Activated CD8-positive, alpha-beta memory T cell treated with anti-CD3 and anti-CD28 coated beads for 24 hours (primary cell): ENCODE measurements around the gene FAM227B.

ENCODE experiments used
- DNase-seq: peaks from one replicate; pipeline ENCODE4 v3.0.0-alpha.2; 2020

FAM227B gene

DNA sequence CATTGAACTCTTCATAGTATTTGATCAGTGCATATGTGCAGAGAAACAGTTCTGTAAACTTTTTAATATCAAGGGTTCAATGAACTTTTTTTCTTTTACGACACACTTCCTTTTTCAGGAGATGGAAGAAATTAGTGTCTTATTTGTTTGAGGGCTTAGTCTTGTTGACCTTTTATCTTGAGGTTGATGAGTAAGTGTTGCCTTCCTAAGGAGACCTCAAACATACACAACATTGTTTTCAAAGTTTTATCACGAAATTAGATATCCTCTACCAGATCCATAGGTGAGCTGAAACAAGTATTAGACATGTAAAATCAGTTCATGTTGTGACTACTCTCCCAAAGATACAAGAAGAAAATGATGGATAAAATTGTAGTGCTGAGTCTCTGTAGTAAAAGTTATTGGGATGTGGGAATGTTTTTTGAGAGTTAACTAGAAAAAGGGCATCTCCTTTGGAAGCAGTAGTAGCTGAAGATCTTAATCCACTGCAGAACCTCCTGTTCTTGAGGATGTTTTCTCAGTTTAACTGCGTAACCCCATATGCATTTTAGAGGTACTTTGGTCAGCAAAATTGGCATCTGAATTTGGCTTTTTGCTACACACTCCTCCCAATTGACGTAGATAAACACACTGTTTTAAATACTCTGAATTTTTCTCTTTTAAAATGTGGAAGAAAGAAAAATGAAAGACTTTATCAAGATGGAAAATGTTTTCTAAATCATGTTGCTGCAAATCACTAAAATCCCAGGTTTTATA is 333.8 kb downstream of the FAM227B start:
- no peak for DNase-seq

DNA sequence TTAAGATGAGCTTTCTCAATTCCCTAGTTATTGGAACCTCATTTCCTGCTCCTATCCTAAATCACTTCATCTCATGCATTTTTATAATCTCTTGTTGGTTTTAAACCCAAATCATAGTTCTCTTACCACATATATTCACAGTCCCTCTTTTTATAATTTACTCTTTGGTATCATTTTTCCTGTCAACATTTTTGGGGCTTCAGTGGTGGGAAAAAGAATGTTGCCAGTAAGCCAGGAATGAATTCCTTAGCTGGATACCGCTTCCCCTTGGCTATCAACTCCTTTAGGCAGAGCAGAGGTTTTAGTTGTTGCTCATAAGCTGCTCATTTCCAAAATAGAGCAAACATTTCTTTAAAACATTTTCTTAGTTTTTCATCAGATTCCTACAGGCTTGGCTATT is 338.3 kb downstream of the FAM227B start:
- DNase-seq, result no peak

DNA sequence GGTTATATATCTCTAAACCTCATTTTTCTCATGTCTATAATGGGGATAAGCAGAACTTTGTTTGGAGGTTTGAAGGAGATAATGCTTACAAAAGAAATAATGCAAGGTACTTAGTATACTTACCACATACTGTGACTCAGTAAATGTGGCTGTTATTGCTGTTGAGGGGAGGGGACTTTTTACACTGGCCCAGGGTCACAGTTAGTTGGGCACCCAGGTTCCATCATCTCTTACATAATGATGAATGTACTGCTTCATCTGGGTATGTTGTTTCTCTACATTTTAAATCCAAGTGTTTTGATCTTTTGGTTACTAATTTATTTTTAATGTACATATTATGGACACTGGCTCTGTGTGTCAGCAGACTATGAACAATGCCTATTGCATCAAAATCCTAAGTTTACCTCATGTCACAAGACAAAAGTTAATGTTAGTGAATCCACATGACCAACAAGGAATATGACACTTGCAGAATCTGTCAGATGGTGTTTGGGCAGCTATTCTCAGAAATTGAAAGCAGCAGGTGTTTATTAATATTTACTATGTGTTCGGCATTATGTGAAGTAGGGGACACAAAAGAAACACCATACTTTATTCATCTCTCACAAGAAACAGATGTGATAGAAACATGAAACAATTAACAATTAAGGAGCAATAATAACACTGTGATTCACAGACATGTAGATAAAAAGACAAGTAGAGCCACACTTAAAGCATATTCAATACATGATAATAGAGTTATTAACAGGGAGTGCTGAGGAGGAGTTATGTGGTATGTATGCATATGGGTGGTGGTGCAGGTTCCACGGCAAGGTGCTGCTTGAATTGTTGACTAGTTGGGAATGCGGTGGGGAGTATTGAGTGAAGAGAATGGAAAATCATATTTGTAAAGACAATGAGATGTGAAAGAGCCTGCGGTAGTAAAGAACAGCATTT is 340.8 kb downstream of the FAM227B start:
- DNase-seq, result no peak

DNA sequence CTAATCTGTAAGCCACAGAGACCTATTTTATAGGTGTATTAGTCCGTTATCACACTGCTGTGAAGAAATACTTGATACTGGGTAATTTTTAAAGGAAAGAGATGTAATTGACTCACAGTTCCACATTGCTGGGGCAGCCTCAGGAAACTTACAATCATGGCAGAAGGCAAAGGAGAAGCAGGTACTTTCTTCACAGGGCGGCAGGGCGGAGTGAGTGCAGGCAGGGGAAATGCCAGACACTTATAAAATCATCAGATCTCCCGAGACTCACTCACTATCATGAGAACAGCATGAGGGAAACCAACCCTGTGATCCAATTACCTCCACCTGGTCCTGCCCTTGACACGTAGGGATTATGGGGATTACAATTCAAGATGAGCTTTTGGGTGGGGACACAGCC is 341.9 kb downstream of the FAM227B start:
- DNase-seq, result no peak
